ENCODE measurements around the gene TBC1D19. TPM values are rescaled to one million over a fixed set of nuclear protein-coding genes. Genes with fewer than 3 reads are reported as not detected.

The TBC1D19 gene
- total and polyA plus RNA-seq, 8 donors, result 1.4 to 57.6 (median 5.1) TPM

DNA sequence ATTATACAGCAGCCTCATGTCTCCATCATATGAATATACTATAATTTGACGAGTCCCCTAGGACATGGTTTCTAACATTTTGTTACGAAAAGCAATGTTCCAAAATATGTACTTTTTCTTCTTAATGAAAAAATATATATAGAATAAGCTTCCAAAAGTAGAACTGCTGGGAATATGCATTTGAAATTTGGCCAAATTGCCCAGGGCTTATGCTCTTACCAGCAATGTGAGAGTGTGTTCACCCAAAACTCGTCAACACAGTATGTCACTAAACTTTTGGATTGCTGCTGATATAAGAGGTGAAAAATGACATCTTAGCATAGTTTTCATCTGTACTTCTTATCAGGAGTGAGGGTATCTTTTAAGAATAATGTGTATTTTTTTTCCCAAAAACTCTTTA, 212.2 kb downstream of the TBC1D19 start:
- intact Hi-C loops (cut with DNase I; ENCODE audit: low total_unique reads), result no loop called here
- DNase-seq, result no peak
- H3K27ac ChIP-seq, result no peak overlapping the region
- WGBS, 5 donors, result 90 to 96% (median 94%) methylated on average over 3 of the region's 3 CpGs
- H3K4me1 ChIP-seq, result no peaks in the 10 kb centered on the region
- no peak overlapping the region for H3K4me3 ChIP-seq
- H3K36me3 ChIP-seq, result no peaks in the 10 kb centered on the region
- TF ChIP-seq CTCF (IDR thresholded peaks at IDR 0.05), result no peak
- TF ChIP-seq POLR2AphosphoS5 (IDR thresholded peaks at IDR 0.05), result no peak
- H3K27me3 ChIP-seq, result no peaks in the 10 kb centered on the region
- peaks cover 0 to 3% (median 0%) of the 10 kb centered on the region in 4 donors for H3K9me3 ChIP-seq

DNA sequence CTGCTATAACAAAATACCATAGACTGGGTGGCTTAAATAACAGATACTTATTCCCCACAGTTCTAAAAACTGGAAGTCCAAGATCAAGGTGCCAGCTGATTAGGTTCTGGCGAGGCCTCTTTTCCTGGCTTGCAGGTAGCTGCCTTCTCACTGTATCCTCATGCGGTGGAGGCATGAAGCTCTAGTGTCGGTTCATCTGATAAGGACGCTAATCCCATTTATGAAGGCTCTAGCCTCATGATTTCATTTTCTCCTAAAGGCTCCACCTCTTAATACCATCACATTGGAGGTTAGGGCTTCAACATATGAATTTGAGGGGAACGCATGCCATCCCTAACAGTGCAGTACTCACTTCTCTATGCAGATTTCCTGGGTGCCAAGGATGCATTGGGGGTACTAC, 218.9 kb downstream of the TBC1D19 start:
- DNase-seq, result no peak
- 89 to 96% (median 93%) methylated on average over 5 of the region's 5 CpGs for WGBS, 5 donors
- H3K4me1 ChIP-seq, result peaks cover 0 to 9% (median 0%) of the 10 kb centered on the region in 4 donors
- H3K36me3 ChIP-seq, result no peaks in the 10 kb centered on the region
- no peak overlapping the region for H3K27ac ChIP-seq
- H3K9me3 ChIP-seq, result no peaks in the 10 kb centered on the region
- H3K27me3 ChIP-seq, result no peaks in the 10 kb centered on the region
- no peak overlapping the region for H3K4me3 ChIP-seq
- intact Hi-C loops (cut with DNase I; ENCODE audit: low total_unique reads), result no loop called here
- TF ChIP-seq POLR2A (IDR thresholded peaks at IDR 0.05) (no peak), CTCF (IDR thresholded peaks at IDR 0.05) (no peak), POLR2AphosphoS5 (IDR thresholded peaks at IDR 0.05) (no peak), EP300 (IDR thresholded peaks at IDR 0.05) (no peak)

GRCh38 chr4:26803211-26803861, 219.5 kb downstream of the TBC1D19 start:
- H3K4me1 ChIP-seq, result peaks cover 0 to 9% (median 0%) of the 10 kb centered on the region in 4 donors
- no peaks in the 10 kb centered on the region for H3K27me3 ChIP-seq
- TF ChIP-seq POLR2A (IDR thresholded peaks at IDR 0.05) (no peak), EP300 (IDR thresholded peaks at IDR 0.05) (no peak), POLR2AphosphoS5 (IDR thresholded peaks at IDR 0.05) (no peak), CTCF (IDR thresholded peaks at IDR 0.05) (no peak)
- H3K4me3 ChIP-seq, result no peak overlapping the region
- DNase-seq, result no peak
- no peaks in the 10 kb centered on the region for H3K9me3 ChIP-seq
- 53 to 73% (median 60%) methylated on average over 9 of the region's 9 CpGs for WGBS, 5 donors
- H3K27ac ChIP-seq, result no peak overlapping the region
- intact Hi-C loops (cut with DNase I; ENCODE audit: low total_unique reads), result no loop called here
- no peaks in the 10 kb centered on the region for H3K36me3 ChIP-seq

GRCh38 chr4:26804451-26804850, 220.6 kb downstream of the TBC1D19 start:
- TF ChIP-seq EP300 (IDR thresholded peaks at IDR 0.05) (no peak), CTCF (IDR thresholded peaks at IDR 0.05) (no peak), POLR2A (IDR thresholded peaks at IDR 0.05) (no peak), POLR2AphosphoS5 (IDR thresholded peaks at IDR 0.05) (no peak)
- WGBS, 5 donors, result 71 to 95% (median 84%) methylated on average over 26 of the region's 26 CpGs
- Histone ChIP-seq H3K4me1 (peaks cover 0 to 9% (median 0%) of the 10 kb centered on the region in 4 donors), H3K27ac (no peak overlapping the region), H3K27me3 (no peaks in the 10 kb centered on the region), H3K4me3 (no peak overlapping the region), H3K9me3 (no peaks in the 10 kb centered on the region), H3K36me3 (no peaks in the 10 kb centered on the region)
- intact Hi-C loops (cut with DNase I; ENCODE audit: low total_unique reads), result no loop called here
- DNase-seq, result no peak

Measured in stomach (tissue), 9 donors.